Colonic mucosa (tissue), 4 donors: ENCODE measurements around the gene SMNDC1. TPM values are rescaled to one million over a fixed set of nuclear protein-coding genes. Genes with fewer than 3 reads are reported as not detected.

Experiments used
- DNase-seq: peaks from one replicate; pipeline ENCODE4 v3.0.0-alpha.2; 2020
- H3K27ac ChIP-seq: fragments of 200-600 bp; one replicate; pipeline ENCODE4 v1.8.0; 2021
- H3K27me3 ChIP-seq: fragments of 200-600 bp; one replicate; pipeline ENCODE4 v1.8.0; 2021
- H3K36me3 ChIP-seq: fragments of 200-600 bp; one replicate; pipeline ENCODE4 v1.8.0; 2021
- H3K4me1 ChIP-seq: fragments of 200-600 bp; one replicate; pipeline ENCODE4 v1.8.0; 2021; ENCODE audit warnings: mild to moderate bottlenecking
- H3K4me3 ChIP-seq: fragments of 200-600 bp; one replicate; pipeline ENCODE4 v1.8.0; 2021
- H3K9ac ChIP-seq, 2 donors: one replicate each; pipeline ENCODE4 v1.7.0; 2013; ENCODE audit warnings: control low read depth in 2 of 2, low read depth in 2 of 2, low read length in 2 of 2
- H3K9me3 ChIP-seq: fragments of 200-600 bp; one replicate; pipeline ENCODE4 v1.8.0; 2021
- intact Hi-C: fragments of 100-400 bp; cut with DNase I; formaldehyde crosslinking; loops from one replicate; pipeline ENCODE4 v1.14.1; 2022
- total RNA-seq, 2 donors: library from RNA; stranded (reverse); fragmentation: NEBNext Ultra II Directional in 1 of 2; extraction: Animal tissue kit (Norgen Biotek cat#: 25700) in 1 of 2; gene quantifications; one replicate each; pipeline ENCODE4 v1.2.1, GENCODE V29; 2021
- TF ChIP-seq, protein P1 (sequence below): fragments of 200-600 bp; IDR thresholded peaks from one replicate; pipeline ENCODE4 v1.8.0; 2022; ENCODE audit warnings: antibody characterized with exemption, mild to moderate bottlenecking
- donor health status: healthy.
- donor health status: DM: no; HTN: no; CAD: no.
- donor health status: DM: no; HTN: no; CAD: no.

The SMNDC1 gene
- total RNA-seq = 10 to 100 TPM; 24.8 to 32.1 TPM

DNA sequence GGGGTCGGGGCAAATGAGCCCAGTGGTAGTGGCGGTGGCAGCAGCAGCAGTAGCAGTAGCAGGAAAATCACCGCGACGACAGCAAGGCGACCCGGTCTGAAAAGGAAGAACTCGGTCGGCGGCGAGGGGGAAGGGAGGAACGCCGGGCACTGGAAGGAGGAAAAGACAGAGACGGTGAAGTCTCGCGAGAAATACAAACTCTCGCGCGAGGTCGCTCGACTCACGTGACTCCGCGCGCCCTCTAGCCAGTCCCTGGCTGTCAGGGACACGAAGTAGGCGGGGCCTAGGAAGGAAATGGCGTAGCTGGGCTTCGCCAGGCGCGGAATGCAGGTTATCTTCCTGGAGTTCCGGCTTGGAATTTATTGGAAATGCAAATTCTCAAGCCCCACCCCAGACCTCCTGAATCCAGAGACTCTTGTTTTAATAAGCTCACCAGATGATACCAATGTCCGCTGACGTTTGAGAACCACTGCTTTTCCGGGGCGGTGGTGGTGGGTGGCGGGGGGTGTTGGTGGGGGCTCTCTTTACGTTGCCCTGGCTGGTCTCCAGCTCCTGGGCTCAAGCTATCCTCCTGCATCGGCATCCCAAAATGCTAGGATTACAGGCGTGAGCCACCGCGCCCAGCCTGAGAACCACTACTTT lies at the start of gene SMNDC1:
Gene SMNDC1 (minus strand): TSS at position 141 of the 642 bp plus-strand sequence. CDS start 1,333 bp downstream, outside the sequence.
- H3K36me3 ChIP-seq = no peaks in the 10 kb centered on the region
- H3K4me1 ChIP-seq = peaks cover 5% of the 10 kb centered on the region
- DNase-seq = peak; percentile 99
- H3K27me3 ChIP-seq = no peaks in the 10 kb centered on the region
- H3K4me3 ChIP-seq = peak within 1 kb of the TSS; percentile 84
- H3K9ac ChIP-seq = peak within 1 kb of the TSS; percentile 93 to 95
- intact Hi-C loops = no loop called here
- TF ChIP-seq, protein P1, sequence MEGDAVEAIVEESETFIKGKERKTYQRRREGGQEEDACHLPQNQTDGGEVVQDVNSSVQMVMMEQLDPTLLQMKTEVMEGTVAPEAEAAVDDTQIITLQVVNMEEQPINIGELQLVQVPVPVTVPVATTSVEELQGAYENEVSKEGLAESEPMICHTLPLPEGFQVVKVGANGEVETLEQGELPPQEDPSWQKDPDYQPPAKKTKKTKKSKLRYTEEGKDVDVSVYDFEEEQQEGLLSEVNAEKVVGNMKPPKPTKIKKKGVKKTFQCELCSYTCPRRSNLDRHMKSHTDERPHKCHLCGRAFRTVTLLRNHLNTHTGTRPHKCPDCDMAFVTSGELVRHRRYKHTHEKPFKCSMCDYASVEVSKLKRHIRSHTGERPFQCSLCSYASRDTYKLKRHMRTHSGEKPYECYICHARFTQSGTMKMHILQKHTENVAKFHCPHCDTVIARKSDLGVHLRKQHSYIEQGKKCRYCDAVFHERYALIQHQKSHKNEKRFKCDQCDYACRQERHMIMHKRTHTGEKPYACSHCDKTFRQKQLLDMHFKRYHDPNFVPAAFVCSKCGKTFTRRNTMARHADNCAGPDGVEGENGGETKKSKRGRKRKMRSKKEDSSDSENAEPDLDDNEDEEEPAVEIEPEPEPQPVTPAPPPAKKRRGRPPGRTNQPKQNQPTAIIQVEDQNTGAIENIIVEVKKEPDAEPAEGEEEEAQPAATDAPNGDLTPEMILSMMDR = no peak
- peak within 1 kb of the TSS; percentile 76 for H3K27ac ChIP-seq
- no peaks in the 10 kb centered on the region for H3K9me3 ChIP-seq

DNA sequence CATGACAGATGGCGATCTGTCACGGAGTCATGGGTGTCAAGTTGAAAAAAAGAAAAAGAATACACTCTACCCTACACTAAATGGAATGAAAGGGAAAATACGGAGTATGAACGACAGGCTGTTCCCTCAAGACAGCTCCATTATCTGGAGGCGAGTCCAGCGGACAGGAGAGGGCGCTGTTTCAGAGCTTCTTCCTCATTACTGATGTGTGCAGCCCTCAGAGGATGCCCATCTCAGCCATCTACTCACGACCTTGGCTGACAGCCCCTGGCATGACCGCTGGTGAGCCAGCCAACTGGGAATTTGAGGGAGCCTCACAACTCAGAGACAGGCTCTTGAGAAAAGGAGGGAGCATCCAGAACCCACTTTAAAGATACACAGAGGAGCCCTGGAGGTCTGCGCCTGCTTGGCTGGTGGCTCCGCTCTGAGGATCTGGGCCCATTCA lies 49.6 kb upstream of the SMNDC1 start:
- H3K36me3 ChIP-seq = no peaks in the 10 kb centered on the region
- no peaks in the 10 kb centered on the region for H3K27me3 ChIP-seq
- intact Hi-C loops = loop anchor here (5.0 kb wide), 1 partner anchor 193 kb away; no protein-coding TSS in a partner anchor
- H3K27ac ChIP-seq = no peak overlapping the region
- no peak overlapping the region for H3K9ac ChIP-seq
- no peaks in the 10 kb centered on the region for H3K4me1 ChIP-seq
- H3K9me3 ChIP-seq = no peaks in the 10 kb centered on the region
- H3K4me3 ChIP-seq = no peak overlapping the region
- DNase-seq = peak; percentile 83
- TF ChIP-seq, protein P1 = peak; percentile 74

DNA sequence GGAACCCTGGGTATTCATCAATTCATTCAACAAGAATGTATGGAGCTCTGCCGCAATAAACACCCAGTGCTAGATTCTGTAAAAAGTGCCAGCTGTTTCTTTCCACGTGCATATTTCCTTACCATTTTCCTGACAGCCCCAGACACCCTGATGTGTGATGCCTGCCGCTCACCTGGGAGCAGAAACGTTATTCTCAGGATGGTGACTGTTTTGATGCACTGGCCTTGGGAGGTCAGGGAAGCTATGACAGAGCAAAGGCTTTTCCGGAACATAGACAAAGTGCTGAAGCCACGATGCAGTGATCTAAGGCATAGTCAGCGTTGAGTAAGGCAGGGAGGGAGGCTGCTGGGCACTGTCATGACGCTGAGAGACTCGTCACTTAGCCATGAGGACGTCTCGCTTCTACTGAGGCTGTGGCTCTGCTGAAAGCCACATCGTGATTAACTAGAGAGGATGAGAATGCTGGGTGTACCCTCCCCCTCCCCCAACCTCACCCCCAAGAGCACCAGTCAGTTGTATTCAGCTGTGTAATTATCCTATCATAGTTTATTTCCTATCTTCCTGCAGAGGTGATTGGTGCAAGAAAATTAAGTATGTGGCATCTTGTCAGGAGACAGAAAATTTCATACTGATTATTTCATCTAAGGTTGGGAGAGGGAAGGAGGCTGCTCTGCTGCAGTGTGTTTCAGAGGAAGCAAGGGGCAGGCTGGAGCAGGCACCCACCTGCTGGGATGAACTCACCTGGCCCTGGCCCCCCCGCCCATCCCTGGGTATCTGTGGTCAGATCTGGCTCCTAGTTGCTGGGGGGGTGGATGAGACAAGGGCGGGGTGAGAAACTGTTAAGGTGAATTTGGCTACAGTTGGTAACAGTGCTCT lies 48.8 kb upstream of the SMNDC1 start:
- no peak overlapping the region for H3K27ac ChIP-seq
- peak overlapping the region in 1 of 2 donors; percentile 17 for H3K9ac ChIP-seq
- intact Hi-C loops = loop anchor here (5.0 kb wide), 1 partner anchor 194 kb away; no protein-coding TSS in a partner anchor
- TF ChIP-seq, protein P1 = no peak
- H3K9me3 ChIP-seq = no peaks in the 10 kb centered on the region
- H3K4me1 ChIP-seq = no peaks in the 10 kb centered on the region
- H3K4me3 ChIP-seq = no peak overlapping the region
- DNase-seq = no peak
- no peaks in the 10 kb centered on the region for H3K36me3 ChIP-seq
- H3K27me3 ChIP-seq = no peaks in the 10 kb centered on the region

DNA sequence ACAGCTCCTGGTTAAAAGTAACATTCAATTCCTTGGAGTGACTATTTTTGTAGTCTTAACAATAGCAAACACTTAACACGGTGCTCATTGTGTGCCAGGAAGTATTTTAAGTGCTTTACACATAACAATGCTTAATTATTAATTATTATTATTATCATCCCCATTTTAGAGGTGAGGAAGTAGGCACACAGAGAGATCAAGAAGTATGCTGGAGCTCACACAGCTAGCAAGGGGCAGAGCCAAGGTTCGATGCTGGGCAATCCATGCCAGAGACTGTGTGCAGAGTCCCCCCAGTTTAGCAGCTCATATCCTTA lies 48.2 kb upstream of the SMNDC1 start:
- Histone ChIP-seq H3K27ac (no peak overlapping the region), H3K9me3 (no peaks in the 10 kb centered on the region), H3K36me3 (no peaks in the 10 kb centered on the region), H3K9ac (no peak overlapping the region), H3K27me3 (no peaks in the 10 kb centered on the region), H3K4me3 (no peak overlapping the region), H3K4me1 (no peaks in the 10 kb centered on the region)
- intact Hi-C loops = loop anchor here (5.0 kb wide), 1 partner anchor 194 kb away; no protein-coding TSS in a partner anchor
- DNase-seq = no peak
- TF ChIP-seq, protein P1 = no peak

DNA sequence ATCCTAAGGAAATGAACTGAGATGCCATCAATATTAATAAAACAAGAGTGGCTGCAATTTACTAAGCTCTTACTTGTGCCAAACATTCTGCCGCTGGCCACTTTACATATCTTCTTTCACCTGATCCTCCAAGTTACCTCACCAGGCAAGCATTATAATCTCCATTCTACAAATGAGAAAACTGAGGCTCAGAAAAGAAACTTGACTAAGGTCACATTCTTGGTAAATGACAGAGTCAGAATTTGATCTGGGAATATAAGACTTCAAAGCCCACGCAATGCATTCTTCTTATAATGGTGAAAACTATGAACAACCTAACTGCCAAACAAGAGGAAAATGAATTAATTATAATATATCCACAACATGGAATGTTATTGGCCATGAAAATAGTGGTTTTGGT lies 46.1 kb upstream of the SMNDC1 start:
- no peaks in the 10 kb centered on the region for H3K27me3 ChIP-seq
- no peak overlapping the region for H3K27ac ChIP-seq
- H3K9me3 ChIP-seq = no peaks in the 10 kb centered on the region
- no peaks in the 10 kb centered on the region for H3K4me1 ChIP-seq
- H3K9ac ChIP-seq = no peak overlapping the region
- no peak overlapping the region for H3K4me3 ChIP-seq
- intact Hi-C loops = loop anchor here (5.0 kb wide), 1 partner anchor 196 kb away; no protein-coding TSS in a partner anchor
- no peak for DNase-seq
- TF ChIP-seq, protein P1 = no peak
- H3K36me3 ChIP-seq = no peaks in the 10 kb centered on the region
